PC-9 (cell line): Measurements from ENCODE around the gene ZNF438.

Experiments used
- EZH2 ChIP-seq: fragments of 200-600 bp; sonication (generic); IDR thresholded peaks from 2 replicates; pipeline ENCODE4 v1.8.0; 2017; ENCODE audit warnings: antibody characterized with exemption, low read depth
- TF ChIP-seq, protein P1 (sequence below): fragments of 200-600 bp; sonication (generic); conservative IDR thresholded peaks from 2 replicates; pipeline ENCODE4 v1.6.1; 2017; ENCODE audit warnings: mixed run types, antibody characterized with exemption, mild to moderate bottlenecking, moderate library complexity

DNA sequence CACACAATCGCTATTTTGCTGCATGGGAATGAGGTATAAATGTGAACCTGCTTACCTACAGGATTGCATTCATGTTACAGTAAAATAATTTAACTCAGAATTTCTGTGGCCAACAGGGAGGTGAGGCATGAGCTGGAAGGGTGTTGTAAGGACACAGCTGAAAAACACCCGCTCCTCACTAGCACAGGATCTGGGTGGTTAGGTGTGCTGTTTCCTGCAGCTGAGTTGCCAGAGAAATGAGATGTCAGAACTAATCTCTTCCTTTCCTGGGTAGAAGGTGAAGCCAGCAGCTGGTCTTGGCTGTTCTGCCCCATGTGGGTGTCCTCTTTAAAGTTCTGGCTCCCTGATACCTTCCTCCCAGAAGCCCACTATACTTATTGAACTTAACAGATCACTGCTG is 39.0 kb upstream of the ZNF438 start:
- TF ChIP-seq, protein P1, sequence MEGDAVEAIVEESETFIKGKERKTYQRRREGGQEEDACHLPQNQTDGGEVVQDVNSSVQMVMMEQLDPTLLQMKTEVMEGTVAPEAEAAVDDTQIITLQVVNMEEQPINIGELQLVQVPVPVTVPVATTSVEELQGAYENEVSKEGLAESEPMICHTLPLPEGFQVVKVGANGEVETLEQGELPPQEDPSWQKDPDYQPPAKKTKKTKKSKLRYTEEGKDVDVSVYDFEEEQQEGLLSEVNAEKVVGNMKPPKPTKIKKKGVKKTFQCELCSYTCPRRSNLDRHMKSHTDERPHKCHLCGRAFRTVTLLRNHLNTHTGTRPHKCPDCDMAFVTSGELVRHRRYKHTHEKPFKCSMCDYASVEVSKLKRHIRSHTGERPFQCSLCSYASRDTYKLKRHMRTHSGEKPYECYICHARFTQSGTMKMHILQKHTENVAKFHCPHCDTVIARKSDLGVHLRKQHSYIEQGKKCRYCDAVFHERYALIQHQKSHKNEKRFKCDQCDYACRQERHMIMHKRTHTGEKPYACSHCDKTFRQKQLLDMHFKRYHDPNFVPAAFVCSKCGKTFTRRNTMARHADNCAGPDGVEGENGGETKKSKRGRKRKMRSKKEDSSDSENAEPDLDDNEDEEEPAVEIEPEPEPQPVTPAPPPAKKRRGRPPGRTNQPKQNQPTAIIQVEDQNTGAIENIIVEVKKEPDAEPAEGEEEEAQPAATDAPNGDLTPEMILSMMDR = no peak
- no peak for TF ChIP-seq EZH2
